ENCODE measurements around the gene IL6.
"Not testable (repeated sequence)": the region's sequence is repeated elsewhere in the genome, so short reads cannot be mapped to it uniquely, and the experiment has no call there.

Gene IL6

GRCh38 chr7:22726907-22727713 is at the start of gene IL6:
IL6 (plus strand) TSS chr7:22727200; CDS start chr7:22727263, 63 bp downstream.
- no peak for DNase-seq (ENCODE audit: low read depth in 2 of 2, low spot score in 1 of 2)

DNA sequence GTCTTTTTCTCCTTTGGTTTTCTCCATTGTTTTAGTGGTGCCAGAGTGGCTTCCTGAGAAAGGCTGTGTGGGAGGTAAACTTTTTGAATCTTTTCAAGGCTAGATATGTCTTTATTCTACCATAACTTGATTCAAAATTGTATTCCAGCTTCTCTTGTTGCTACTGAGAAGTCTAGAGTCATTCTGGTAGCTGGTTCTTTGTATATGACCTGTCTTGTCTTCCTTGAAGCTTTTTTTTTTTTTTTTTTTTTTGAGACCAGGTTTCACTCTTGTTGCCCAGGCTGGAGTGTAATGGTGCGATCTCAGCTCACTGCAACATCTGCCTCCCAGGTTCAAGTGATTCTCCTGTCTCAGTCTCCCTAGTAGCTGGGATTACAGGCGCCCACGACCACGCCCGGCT is 49.7 kb upstream of the IL6 start:
- DNase-seq (ENCODE audit: low read depth in 2 of 2, low spot score in 1 of 2): not testable (repeated sequence)

- DNase-seq (ENCODE audit: low read depth in 2 of 2, low spot score in 1 of 2): no peak
Observed at GRCh38 chr7:22677680-22678079, 49.3 kb upstream of the IL6 start.

GRCh38 chr7:22680482-22680911 is 46.5 kb upstream of the IL6 start:
- DNase-seq (ENCODE audit: low read depth in 2 of 2, low spot score in 1 of 2): no peak

DNA sequence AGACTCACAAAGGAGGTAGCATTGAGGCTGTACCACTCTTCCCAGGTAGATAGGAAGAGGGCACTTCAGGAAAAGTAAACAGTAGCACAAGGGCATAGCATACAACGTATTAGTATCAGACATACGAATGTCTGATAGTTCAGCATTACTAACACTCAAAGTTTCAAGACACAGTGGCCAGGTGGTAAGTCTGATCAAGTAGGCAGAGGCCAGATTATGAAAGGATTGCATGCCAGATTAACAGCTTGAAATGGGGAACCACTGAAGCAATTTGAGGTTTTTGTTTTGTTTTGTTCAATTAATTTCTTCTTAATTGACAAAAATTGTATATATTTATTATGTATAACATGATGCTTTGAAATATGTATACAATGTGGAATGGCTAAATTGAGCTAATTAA is 45.7 kb upstream of the IL6 start:
- DNase-seq (ENCODE audit: low read depth in 2 of 2, low spot score in 1 of 2): no peak

- no peak for DNase-seq (ENCODE audit: low read depth in 2 of 2, low spot score in 1 of 2)
Observed at GRCh38 chr7:22681852-22682657, 44.9 kb upstream of the IL6 start.

- no peak for DNase-seq (ENCODE audit: low read depth in 2 of 2, low spot score in 1 of 2)
Observed at GRCh38 chr7:22683379-22683778, 43.6 kb upstream of the IL6 start.

DNA sequence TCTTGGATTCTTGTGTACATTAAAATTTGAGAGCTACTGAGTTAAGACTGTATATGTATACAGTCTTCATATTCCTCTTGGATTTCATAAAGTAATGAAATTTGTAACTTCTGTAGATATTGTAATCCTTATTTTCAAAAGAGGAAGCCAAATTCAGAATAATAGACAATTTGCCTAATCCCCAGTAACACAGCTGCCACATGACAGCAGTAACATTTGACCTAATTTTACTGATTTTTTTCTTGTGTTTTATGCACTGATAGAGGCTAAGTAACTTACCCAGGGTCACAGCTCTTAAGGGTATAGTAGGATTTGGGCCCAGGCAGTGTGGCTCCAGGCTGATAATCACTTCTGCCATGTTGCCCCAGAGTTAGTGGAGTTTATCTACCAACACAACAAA is 40.4 kb upstream of the IL6 start:
- no peak for DNase-seq (ENCODE audit: low read depth in 2 of 2, low spot score in 1 of 2)

DNA sequence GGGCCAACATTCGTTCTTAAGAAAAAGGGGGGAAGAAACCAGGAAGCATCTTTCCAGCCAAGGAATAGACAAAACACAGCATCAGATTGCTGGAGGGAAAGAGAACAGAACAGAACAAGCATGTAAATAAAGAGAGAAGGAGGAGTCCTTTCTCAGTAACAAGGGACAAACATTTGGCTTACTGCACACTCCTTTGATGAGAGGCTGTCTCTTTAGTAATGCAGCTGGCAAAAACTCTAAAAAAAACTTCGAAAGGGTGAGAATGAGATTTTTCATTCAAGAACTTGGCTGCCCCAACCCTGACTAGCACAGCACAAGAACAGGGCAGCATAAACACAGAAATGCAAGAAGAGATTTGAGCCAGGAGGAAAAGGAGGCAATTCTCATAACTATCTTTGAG is 38.9 kb upstream of the IL6 start:
- no peak for DNase-seq (ENCODE audit: low read depth in 2 of 2, low spot score in 1 of 2)

GRCh38 chr7:22688934-22689333 is 38.1 kb upstream of the IL6 start:
- not testable (repeated sequence) for DNase-seq (ENCODE audit: low read depth in 2 of 2, low spot score in 1 of 2)

GRCh38 chr7:22694597-22695207 is 32.3 kb upstream of the IL6 start:
- no peak for DNase-seq (ENCODE audit: low read depth in 2 of 2, low spot score in 1 of 2)

GRCh38 chr7:22695476-22696132 is 31.4 kb upstream of the IL6 start:
- no peak for DNase-seq (ENCODE audit: low read depth in 2 of 2, low spot score in 1 of 2)

DNA sequence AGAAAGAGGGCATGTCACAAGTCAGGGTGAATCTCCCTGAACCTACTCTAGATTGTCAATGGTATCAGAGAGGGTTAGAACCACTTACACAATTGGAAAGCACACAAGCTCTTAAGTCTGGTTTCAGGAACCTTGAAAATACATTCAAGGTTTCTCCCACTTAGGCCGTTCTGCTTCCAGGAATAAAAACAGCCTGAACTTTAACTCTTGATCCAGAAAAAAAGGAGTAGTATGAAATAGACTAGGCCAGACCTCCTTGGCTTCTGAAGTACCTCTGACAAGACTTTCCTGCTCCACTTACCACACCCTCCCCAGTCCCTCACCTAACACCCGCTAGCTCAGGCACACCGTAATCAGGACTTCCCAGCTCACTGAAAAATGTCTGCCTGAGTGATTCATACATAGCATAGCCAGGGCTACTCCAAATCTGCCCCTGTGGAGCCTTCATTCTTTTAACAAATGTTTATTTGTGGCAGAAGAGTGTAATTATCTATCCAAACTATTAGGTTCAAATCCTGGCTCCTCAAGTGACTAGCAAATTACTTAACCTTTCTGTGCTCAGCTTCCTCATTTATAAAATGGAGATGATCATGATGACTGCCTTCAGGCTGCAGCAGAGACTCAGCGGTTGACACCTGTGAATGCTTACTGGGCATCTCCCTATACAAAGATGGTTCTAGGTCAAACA is 30.3 kb upstream of the IL6 start:
- no peak for DNase-seq (ENCODE audit: low read depth in 2 of 2, low spot score in 1 of 2)

DNA sequence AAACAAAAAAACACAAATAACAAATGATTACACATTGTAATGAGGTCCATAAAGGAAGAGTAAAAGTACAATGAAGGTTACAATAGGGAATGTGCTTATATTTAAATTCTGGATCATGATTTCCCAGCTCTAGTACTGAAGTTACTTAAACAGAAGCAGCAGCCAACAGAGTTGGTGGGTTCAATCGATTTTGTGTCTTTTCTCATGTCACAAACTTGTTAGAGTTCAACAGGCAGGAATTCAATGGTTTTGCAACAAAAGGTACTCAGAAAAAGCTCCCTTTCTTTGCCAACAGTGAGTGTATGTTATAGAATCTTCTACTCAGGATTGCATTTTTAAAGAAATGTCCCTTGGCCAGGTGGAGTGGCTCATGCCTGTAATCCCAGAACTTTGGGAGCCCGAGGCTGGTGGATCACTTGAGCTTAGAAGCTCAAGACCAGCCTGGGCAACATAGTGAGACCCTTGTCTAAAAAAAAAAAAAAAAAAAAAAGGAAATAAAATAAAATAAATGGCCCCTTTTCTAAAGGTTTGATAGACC is 29.6 kb upstream of the IL6 start:
- DNase-seq (ENCODE audit: low read depth in 2 of 2, low spot score in 1 of 2): no peak

DNA sequence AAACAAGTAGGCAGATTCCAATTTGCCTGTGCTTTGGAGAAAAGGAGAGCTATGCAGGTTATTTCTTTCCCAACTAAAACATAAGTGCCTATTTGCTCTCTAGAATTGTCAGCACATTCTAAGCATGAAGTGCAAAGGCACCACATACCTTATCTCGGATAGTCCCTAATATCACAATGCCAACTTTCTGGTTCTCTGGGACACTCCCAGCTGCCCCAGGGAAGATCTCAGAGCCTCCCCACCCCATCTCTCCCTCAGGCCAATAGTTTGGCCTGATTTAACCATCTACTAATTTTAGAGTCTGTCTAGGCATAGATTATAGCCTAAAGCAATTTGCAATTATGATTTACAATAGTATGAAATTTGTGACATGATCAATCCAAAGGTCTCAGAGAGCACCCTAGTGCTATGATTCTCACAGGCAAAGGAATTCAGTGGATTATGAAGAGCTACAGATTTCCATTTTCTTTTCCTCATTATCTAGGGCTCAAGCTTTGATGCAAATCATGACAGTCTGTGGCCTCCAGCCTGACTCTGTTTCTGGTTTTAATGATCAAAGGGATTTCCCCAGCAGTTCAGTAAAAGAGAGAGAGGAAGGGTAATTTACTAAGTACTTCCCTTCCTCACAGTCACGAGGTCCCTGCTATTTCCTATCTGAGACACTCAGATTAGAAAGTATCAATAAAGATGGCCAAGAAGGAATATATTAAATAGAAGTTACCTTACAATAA is 29.0 kb upstream of the IL6 start:
- no peak for DNase-seq (ENCODE audit: low read depth in 2 of 2, low spot score in 1 of 2)

DNA sequence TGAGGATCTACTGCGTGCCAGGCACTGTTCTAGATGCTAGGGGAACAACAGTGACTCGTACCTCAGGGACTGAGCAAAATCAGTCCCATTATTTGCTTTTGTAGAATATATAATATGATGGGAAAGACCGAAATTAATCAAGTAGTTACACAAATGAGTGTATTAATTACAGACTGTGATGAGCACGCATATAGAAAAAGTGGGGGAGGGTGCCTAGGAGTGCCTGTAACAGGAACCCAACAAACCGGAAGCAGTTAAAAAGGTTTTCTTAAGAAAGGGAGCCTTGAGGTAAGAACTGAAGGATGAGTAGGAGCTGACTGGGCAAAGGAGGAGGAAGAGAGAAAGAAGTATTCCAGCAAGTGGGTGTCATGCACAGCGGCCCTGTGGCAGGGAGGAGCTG is 28.2 kb upstream of the IL6 start:
- DNase-seq (ENCODE audit: low read depth in 2 of 2, low spot score in 1 of 2): no peak

DNA sequence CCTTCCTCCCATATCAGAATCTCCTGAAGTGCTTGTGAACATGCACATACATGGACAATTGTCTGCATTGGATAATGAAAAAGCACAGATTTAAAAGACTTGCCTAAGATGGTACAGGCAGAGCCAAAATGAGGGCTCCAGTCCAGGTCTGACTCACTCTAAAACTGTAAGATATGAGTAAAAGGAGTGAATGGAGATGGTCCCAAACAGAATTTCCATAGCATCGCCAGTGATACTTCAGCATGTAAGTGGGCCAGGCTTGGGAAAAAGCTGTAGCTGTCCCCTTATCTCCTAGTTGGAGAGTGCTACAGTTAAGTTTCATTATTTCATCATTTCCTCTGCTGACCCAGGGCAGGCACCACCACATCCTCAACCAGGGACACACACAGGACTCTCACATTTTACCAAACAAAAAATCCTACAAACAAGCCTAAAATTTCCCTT is 26.4 kb upstream of the IL6 start:
- DNase-seq (ENCODE audit: low read depth in 2 of 2, low spot score in 1 of 2): no peak

DNA sequence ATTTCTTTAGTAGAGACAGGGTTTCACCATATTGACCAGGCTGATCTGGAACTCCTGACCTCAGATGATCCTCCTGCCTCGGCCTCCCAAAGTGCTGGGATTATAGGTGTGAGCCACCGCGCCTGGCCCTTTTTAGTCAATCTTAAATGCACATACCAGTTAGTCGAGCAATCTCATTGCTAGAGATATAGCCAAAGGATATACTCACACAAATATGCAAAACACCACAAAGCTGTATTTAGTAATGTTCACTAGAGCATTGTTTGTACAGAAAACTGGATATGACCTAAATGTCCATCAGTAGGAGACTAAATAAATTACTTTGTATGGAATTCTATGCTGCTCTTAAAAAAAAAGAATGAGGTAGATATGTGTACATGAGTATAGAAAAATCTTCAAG is 24.5 kb upstream of the IL6 start:
- DNase-seq (ENCODE audit: low read depth in 2 of 2, low spot score in 1 of 2): no peak

- not testable (repeated sequence) for DNase-seq (ENCODE audit: low read depth in 2 of 2, low spot score in 1 of 2)
Observed at GRCh38 chr7:22703107-22703855, 23.7 kb upstream of the IL6 start.

Measured in stimulated activated CD8-positive, alpha-beta memory T cell treated with anti-CD3 and anti-CD28 coated beads, Interleukin-4, amount 100 ng/mL, for 1 hour (primary cell).